Measurements from ENCODE around the gene CRHR1.
"Not testable (repeated sequence)": the region's sequence is repeated elsewhere in the genome, so short reads cannot be mapped to it uniquely, and the experiment has no call there.

CRHR1 gene

DNA sequence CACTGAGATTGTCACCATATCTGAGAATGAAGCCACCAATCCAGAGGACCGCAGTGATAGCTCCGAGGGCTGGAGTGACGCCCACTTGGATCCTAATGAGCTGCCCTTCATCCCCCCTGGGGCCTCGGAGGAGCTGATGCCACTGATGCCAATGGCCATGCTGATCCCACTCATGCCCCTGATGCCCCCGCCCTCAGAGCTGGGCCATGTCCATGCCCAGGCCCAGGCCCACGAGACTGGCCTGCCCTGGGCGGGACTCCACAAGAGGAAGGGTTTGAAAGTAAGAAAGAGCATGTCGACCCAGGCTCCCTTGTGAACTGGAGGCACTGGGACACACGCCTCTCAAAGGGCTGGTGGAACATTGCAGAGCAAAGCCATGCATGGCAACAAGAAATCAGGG is 62.5 kb downstream of the CRHR1 start:
- no peak for DNase-seq

DNA sequence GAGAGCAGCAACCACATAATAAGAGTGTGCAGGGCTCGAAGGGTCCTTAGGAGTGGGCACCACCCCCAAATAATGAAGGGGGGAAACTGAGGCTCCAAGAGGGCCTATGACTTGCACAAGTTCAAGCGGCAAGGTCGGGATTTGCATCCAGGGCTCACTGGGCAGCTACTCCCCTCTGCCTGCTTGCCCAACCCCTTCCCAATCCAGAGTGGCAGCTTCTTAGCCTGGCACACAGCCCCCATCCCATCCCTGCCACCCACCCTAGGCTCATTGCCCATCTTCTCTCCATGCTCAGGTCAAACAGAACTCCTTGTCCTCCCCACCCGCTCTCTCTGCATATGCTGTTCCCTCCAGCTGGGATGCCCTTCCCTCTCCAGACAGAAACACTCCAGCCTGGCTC is 63.0 kb downstream of the CRHR1 start:
- no peak for DNase-seq

DNA sequence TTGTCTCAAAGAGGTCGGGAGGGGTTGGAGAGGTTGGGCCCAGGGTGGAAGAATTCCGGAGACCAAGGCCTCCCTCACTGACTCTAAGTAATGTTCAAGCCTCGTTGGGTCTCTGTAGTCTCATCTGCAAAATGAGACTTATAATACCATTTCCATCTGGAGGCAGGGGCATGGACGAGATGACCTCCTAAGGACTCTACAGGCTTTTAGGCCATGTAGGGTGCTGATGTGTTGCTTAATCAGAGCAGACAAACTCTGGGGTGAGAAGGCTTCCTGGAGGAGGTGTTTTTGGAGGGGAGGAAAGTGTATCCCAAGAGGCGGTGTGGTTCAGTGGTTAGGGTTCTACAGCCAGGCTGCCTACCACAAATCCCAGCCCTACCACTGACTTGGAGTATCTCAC is 63.6 kb downstream of the CRHR1 start:
- no peak for DNase-seq

DNA sequence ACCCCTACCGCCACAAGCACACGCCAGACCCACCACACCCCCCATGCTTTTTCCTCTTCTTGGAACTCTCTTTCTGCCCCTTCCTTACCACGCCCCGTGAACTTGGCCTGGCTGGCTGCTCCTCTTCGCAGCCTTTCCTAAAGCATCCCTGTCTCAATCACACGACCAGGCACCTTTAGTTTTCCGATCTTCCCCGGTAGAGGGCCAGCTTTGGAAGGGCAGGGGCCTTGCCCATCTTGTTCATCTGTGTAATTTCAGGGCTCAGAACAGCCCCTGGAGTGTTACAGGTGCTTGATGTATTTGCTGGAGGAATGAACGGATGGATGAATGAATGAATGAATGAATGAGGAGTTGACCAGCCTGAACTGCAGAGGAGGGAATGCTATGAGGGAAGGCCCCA is 64.3 kb downstream of the CRHR1 start:
- no peak for DNase-seq

DNA sequence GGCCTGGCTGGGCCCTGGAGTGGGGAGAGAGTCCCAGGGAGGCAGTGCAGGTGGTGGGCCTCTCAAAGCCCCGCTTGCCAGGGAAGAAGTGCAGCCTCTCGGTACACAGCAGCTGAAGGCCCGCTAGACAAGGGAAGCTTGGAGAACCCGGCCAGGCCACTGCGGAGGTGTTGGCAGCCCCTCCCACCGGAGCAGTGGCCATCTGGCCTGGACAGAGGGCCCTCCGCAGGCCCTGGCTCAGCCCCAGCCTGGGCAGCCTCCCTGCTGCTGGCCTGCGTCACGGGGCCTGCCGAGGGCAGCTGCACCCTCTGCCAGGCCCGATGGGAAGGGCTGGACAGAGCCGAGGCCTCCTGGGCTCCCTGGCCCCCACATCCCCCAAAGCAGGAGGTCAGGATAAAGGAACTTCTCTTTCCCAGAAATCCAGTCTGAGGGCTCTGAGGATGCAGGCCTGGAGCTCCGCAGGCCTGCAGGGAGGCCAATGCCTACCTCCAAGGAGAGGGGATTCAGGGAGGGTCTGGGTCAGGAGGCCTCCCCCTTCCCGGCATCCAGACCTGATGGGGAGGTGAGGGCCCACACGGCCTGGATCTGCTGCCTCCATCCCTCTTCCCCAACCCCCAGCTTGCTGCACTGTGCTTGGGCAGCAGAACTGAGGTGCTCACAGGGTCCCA is 64.9 kb downstream of the CRHR1 start:
- DNase-seq, result no peak

DNA sequence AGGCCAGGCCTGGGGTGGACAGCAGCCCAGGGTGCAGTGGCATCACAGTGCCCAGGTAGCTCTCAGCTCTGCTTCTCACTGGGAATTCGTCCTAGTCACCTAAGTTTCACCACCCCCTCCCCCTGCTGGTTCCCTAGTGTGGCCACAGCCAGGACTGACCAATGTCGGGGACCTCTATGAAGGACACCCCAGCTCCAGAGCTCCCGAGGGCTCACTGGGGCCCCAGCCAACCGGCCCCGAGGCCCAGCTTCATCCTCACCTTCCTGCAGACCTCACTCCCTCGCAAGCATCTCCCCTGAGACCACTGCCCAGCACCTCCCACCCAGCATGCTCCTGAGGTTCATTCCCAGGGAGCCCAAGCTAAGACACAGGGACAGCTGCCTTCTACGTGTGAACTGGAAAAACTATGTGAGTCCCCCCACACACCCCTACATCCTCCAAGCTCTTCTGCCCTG is 65.4 kb downstream of the CRHR1 start:
- no peak for DNase-seq

DNA sequence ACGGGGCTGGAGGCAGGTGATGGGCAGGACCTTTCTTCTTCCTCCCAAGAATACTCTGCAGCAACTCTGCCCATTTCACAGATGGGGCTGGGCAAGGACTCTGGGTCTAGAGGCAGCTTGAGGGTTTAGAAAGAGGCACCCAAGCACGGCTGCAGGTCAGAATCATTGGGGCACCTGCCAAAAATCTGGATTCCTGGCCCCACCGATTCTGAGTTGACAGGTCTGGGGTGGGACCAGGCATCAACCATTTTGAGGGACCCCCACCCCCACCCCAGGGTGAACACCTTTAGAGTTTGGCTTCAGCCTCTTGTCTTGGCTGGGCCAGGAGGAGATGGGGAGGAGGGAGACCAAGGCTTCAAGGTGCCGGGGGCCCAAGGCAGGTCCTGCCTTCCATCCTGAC is 65.9 kb downstream of the CRHR1 start:
- no peak for DNase-seq

DNA sequence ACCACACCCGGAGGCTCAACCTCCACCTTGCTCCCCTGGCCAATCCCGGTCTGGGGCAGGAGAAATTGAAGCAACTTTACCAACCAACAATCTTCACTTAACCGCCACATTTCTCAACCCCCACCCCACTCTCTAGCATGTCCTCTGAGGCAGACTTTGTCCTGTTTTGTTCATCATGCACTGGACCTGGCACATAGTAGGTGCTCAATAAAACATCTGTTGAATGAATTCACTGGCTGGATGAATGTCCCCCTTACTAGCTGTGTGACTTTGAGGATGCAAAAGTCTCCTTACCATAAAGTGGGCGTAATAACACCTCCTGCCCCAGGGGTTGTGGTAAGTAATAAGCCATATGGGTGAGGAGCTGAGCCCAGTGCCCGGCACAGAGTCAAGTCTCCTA is 66.3 kb downstream of the CRHR1 start:
- DNase-seq, result no peak

DNA sequence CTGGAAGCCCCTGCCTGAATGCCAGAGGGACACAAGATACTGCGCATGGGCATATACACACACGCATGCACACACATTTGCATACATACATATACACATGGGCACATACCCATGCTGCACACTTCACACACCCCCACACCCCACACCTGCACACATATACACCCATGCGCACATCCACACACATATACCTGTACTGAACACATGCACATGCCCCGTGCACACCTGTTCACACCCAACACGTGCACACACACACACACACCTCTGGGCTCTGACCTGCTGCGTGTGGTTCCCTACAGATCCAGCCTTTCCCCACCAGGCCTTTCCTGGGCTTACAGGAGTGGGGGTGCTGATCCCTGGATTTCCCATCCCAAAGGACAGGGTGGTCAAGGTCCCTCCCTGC is 66.9 kb downstream of the CRHR1 start:
- DNase-seq, result no peak

DNA sequence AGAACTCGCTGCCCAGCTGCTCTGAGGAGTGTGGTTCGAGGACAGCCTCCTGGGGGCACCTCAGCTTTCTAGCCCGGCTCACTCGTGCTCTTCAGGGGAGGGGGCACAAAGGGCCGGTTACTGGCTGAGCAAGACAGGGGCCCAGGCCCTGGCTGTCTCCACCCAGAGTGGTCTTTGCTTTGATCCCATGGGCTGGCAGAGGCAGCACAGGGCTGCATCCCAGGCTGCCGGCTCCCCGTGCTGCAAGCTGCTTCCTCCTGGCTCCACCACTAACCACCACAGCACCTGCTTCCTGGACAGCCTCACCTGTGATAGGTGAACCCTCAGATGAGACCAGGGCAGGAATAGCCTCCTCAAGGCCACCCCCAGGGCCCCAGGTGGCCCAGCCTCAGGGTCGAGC is 67.3 kb downstream of the CRHR1 start:
- no peak for DNase-seq

DNA sequence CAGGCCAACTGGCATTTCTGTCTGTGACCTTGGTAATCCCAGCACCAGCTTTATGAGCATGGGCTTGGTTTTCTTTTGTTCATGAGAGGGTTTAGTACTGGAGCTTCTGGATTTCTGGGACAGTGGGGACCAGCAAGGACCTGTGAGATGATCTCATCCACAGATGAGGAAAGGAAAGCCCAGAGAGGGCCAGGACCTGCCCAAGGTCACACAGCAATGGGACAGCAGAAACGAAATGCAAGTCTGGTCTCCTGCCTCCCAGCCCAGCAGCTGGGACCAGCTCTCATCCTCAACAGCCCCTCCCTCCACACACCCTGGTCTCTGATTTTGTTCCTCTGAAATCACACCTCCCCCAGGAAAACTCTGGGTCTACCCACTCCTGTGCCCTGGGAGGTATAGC is 67.8 kb downstream of the CRHR1 start:
- DNase-seq, result no peak

DNA sequence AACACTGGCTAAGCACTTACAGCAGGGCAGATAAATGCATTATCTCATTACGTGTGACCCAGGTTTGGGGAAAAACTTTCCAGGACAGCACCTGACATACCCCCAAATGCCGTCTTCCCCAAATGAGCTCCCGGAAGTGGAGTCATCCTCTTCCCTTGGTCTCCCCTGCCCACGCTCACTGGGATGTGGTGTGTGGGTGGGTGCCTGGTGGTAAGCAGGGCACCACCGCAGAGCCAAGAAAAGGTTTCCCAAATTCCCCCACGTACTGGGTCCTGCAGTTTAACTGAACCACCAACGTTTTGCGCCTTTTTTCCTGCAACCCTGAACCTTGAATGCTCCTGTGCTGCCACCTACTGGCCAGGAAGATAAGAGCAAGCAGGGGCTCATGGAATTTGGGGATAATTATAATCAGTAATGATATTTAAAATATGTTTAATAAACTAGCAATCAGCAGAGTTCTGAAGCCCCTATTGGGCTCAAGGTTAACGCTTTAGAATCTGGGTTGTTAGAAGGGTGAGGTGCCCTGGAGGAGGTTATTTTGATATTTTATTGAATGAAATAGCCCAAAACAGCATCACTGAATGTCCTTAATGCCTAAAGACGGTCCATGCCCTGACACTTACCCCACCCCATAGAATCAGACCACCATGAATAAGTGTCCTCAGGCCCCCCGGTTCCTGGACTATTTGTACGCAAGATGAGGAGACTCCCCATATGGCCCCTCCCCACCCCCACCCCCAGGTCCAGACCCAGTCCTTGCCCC is 68.6 kb downstream of the CRHR1 start:
- peak; percentile 50 for DNase-seq

DNA sequence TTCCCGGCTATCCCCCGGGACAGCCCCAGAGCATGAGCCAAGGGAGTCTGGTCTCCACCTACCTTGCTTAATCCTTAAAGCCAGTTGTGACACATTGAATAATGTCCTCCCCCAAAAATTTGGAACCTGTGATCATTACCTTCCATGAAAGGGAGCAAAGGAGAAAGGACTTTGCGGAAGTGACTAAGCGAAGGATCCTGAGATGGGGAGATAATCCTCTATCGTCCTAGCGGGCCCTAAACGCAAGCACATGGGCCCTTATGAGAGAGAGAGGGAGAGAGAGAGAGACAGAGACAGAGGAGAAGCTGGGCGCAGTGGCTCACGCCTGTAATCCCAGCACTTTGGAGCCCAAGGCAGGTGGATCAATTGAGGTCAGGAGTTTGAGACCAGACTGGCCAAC is 70.1 kb downstream of the CRHR1 start:
- DNase-seq, result no peak

DNA sequence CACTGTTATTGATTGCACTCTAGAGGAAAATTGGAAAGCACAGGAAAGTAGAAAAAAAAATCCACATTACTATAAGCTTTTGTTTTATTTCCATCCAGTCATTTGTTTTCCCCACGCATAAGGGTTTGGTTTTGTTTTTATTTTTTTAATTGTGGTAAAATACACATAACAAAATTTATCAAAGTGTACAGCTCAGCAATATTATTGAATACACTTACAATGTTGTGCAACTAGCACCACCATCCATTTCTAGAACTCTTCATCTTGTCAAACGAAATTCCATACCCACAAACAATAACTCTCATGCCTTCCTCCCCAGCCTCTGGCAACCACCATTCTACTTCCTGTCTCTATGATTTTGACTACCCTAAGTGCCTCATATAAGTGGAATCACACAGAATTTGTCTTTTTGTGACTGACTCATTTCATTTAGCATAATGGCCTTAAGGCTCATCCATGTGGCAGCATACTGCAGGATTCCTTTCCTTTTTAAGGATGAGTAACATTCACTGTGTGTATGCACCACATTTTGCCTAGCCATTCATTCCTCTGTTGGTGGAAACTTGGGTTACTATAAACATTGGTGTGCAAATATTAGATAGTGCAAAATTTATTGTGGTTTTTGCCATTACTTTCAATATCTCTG is 71.7 kb downstream of the CRHR1 start:
- peak; percentile 7 for DNase-seq

DNA sequence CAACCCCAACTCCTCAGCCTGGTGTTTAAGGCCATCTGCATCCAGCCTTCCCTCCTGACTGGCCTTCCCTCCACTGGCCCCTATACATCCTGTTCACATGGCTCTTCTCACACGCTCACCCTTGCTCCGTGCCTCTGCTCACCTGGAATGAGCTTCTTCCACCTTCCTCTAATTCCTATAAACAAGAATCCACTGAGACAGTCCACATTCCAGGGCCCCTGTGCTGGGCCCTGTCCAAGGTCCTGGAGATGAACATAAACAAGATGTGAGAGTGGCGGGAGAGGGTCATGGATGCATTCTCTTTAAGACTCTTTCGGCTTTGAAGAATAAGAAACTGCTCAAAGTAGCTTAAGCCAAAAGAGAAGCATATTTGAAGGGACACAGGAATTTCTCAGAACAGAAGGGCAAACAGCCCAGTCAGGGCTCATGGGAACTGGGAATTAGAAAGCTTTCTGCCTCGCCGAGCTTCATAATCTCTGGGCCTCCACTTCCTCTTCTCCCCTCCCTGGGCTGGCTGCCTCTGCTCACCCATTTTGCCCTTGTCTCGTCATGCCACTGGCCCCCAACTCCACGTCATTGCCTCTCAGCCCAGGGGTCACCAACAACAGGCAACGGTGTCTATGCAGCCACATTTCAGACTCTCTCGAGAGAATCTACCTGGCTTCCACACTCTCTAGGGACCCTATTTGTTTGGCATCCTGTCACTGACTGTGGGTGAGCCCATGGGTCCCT is 74.0 kb downstream of the CRHR1 start:
- peak; percentile 30 for DNase-seq

DNA sequence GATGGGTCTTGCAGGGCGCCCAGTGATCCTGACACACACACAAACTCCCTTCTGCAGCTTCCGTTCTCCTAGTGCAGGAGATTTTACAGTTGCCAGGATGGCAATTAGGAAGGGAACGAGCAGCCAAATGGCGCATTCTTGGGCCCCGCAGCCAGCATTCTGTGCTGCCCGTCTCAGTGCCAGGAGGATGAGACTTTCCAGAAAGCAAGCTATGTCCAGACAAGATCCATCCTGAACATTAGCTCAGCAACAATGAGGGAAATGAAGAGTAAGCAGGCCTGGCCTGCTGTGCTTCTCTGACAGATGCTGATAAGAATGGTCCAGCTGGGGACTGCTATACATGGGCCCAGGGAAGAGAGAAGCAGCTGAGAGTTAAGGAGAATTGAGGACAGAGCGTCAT is 77.0 kb downstream of the CRHR1 start:
- DNase-seq, result no peak

DNA sequence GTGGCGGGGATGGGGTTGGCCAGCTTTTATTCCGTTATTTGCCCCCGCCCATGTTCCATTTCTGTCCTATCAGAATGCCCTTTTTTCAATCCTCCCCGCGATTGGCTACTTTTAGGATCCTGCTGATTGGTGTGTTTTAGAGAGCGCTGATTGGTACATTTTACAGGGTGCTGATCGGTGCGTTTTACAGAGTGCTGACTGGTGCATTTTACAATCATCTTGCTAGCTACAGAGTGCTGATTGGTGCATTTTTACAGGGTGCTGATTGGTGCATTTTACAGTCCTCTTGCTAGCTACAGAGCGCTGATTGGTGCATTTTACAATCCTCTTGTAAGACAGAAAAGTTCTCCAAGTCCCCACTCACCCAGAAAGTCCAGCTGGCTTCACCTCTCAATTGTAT is 78.0 kb downstream of the CRHR1 start:
- not testable (repeated sequence) for DNase-seq

DNA sequence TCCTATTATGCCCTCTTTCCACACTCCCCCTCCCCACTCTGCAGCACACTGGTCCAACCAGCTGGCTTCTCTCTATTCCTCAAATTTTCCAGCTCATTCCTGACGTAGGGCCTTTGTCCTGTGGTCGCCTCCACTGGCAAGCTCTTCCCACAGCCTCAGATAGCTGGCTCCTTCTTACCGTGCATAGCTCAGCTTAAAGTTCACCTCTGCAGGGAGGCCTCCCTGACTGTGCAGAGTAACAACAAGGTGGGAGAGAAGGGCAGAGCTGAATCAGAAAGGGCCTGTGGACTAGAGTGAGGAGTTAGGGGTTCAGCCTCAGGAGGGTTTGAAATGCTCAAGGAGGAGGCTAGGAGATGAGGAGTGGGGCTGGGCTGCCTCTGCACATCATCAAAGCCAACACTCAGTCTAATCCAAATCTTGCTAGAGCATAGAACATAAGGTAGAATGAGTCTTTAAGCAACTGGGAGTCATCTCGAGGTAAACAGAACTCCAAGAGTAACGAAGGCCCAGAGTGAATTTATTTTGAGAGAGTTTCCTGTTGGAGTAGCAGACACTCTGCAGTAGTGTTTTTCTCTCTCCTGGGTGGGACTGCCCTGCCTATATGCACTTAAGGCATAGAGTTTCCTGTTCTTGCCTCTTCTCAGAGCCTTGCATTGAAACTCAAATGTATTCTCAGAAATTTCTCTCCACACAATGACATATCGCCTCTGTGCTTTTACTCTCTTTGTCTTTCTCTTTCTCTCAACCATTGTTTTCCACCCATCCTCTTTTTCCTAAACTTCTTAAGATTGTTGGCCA is 79.9 kb downstream of the CRHR1 start:
- DNase-seq, result no peak

DNA sequence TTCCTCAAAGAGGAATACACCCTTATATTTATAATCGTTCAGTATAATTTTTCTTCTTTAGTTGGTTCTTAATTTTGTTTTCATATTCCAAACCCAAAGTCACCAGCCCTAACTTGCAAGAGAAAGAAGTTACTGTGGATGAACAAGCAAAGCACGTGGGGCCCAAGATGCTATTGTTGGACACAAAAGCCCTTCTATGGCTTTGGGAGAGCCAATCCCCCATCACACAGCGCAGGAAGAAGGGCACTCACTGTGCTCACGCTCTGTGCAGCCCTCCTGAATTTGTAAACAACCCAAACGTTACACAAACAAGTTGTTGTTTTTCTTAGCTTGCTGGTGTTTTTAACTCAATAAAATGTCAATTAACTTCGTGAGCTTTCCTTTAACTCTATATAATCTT is 83.1 kb downstream of the CRHR1 start:
- no peak for DNase-seq

DNA sequence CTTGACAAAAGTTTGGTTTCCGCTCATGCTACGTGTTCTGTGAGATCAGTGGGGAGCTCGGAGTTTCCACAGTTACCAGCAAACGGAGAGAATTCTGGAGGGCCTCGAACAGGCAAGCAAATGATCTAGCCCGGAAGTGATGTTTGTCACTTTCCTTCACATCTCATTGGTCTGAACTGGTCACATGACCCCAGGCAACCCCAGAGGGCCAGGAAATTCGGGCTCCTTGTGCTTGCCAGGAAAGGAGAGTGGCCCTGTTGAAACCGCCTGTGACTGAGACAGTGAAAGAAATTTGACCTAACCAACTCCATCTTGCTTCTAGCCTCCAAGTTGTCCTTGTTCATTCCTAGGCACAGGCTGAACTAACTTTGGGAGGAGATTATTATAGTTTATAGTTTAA is 83.6 kb downstream of the CRHR1 start:
- DNase-seq, result no peak

DNA sequence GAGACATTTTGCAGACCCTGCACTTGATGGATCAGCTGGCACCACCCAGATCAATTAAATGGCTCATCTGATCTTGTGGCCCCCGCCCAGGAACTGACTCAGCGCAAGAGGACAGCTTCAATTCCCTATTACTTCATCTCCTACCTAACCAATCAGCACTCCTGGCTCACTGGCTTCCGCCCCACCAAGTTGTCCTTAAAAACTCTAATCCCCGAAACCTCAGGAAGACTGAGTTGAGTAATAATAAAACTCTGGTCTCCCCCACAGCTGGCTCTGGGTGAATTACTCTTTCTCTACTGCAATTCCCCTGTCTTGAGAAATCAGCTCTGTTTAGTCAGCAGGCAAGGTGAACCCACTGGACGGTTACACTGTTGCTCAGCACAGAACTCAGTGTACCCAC is 84.2 kb downstream of the CRHR1 start:
- DNase-seq, result no peak

DNA sequence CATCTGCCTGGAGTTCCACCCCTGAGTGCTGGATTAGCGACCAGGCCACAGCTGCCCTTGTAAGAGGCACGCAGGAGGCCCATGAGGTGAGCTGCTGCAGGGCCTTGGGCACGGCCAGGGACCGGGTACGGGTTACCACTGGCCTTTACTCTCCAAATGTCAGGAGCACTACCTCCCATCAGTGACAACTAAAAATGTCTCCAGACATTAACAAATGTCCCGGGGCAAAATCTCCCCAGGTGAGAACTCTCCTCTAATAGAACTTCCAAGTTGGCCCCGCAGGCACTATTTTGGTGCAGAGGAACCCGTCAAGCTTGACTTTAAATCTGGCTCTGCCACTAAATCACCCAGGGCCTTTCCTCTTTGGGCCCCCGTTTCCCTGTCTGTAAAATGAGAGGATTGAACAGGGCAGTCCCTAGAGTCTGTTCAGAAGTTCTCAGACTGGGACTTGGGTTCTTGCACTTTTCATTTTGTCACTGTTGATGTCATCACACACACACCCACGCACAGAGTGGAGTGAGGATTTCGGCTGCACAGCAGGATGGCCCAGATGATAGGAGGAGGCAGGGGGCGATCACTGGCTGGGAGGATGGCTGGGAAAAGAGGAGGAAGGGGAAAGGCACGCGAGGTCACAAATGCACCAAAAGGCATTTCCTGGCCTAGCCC is 85.7 kb downstream of the CRHR1 start:
- DNase-seq, result no peak
